HepG2 (cell line): ENCODE data around the gene MVB12A.

ENCODE experiments used
- CHD4 ChIP-seq: fragments of 200-600 bp; sonication (generic); IDR thresholded peaks from 2 replicates; pipeline ENCODE4 v1.7.0; 2017; ENCODE audit warnings: mild to moderate bottlenecking, low read length, borderline replicate concordance
- ZNF34 ChIP-seq: sonication (generic); formaldehyde crosslinking; IDR thresholded peaks from 2 replicates; pipeline ENCODE4 v1.4.0; 2020; ENCODE audit warnings: mild to moderate bottlenecking, missing genetic modification reagents, borderline replicate concordance
- TF ChIP-seq, protein P1 (sequence below): sonication (generic); formaldehyde crosslinking; IDR thresholded peaks from 2 replicates; pipeline ENCODE4 v1.8.1; 2023; ENCODE audit warnings: mild to moderate bottlenecking, missing genetic modification reagents
- TF ChIP-seq, protein P2 (sequence below): sonication (generic); formaldehyde crosslinking; IDR thresholded peaks from 2 replicates; pipeline ENCODE4 v1.4.0; 2020; ENCODE audit warnings: missing genetic modification reagents

DNA sequence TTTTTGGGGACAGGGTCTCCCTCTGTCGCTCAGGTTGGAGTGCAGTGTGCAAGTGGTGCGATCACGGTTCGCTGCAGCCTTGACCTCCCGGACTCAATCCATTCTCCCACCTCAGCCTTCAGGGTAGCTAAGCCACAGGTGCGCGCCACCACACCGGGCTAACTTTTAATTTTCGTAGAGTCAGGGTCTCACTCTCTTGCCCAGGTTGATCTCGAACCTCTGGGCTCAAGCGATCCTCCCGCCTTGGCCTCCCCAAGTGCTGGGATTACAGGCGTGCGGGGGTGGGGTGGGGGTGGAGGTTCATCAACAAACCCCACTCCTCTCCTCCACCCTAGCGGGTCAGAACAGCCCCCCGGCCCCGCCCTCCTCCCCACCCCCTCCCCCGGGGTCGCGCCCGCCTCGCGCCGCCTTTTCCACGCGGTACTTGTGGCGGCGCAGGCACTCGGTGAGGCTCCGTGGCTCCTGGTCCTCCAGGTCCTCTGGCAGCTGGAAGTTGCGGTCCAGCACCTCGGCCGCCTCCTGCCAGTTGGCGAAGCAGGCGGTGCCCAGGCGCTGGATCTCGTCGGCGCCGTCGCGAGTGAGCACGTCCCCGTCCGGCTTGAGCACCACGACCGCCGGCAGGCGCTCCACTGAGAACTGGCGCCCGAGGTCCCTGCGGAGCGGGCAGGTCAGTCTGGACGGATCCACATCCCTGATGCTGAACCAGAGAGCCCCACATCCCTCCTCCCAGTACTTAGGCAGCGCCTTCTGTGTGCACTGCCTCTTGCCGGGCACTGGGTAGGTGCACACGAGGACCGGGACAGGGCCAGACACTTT lies 35.7 kb downstream of the MVB12A start:
- TF ChIP-seq, protein P1, sequence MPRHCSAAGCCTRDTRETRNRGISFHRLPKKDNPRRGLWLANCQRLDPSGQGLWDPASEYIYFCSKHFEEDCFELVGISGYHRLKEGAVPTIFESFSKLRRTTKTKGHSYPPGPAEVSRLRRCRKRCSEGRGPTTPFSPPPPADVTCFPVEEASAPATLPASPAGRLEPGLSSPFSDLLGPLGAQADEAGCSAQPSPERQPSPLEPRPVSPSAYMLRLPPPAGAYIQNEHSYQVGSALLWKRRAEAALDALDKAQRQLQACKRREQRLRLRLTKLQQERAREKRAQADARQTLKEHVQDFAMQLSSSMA (CRISPR knock-in tag), result no peak
- TF ChIP-seq, protein P2, sequence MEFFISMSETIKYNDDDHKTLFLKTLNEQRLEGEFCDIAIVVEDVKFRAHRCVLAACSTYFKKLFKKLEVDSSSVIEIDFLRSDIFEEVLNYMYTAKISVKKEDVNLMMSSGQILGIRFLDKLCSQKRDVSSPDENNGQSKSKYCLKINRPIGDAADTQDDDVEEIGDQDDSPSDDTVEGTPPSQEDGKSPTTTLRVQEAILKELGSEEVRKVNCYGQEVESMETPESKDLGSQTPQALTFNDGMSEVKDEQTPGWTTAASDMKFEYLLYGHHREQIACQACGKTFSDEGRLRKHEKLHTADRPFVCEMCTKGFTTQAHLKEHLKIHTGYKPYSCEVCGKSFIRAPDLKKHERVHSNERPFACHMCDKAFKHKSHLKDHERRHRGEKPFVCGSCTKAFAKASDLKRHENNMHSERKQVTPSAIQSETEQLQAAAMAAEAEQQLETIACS (CRISPR knock-in tag), result no peak
- no peak for TF ChIP-seq ZNF34
- no peak for TF ChIP-seq CHD4
